ENCODE results near the gene LHX3. TPM values are rescaled to one million over a fixed set of nuclear protein-coding genes. Genes with fewer than 3 reads are reported as not detected.

The LHX3 gene
- total RNA-seq, 1 donor from 2014 or later: not detected

GRCh38 chr9:136185596-136186366 lies 19.1 kb downstream of the LHX3 start:
- peaks cover 62% of the 10 kb centered on the region for H3K27me3 Mint-ChIP-seq (ENCODE audit: low read depth)
- TF ChIP-seq, protein P1, sequence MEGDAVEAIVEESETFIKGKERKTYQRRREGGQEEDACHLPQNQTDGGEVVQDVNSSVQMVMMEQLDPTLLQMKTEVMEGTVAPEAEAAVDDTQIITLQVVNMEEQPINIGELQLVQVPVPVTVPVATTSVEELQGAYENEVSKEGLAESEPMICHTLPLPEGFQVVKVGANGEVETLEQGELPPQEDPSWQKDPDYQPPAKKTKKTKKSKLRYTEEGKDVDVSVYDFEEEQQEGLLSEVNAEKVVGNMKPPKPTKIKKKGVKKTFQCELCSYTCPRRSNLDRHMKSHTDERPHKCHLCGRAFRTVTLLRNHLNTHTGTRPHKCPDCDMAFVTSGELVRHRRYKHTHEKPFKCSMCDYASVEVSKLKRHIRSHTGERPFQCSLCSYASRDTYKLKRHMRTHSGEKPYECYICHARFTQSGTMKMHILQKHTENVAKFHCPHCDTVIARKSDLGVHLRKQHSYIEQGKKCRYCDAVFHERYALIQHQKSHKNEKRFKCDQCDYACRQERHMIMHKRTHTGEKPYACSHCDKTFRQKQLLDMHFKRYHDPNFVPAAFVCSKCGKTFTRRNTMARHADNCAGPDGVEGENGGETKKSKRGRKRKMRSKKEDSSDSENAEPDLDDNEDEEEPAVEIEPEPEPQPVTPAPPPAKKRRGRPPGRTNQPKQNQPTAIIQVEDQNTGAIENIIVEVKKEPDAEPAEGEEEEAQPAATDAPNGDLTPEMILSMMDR (IDR thresholded peaks at IDR 0.05; ENCODE audit: unreplicated experiment): no peak
- no peak overlapping the region for H3K27ac Mint-ChIP-seq
- H3K4me3 Mint-ChIP-seq: no peak overlapping the region
- no peak for DNase-seq (ENCODE audit: low spot score in 2 of 2, unreplicated experiment in 2 of 2)
- H3K9me3 Mint-ChIP-seq: no peaks in the 10 kb centered on the region
- H3K4me1 Mint-ChIP-seq: no peaks in the 10 kb centered on the region
- H3K36me3 Mint-ChIP-seq: no peaks in the 10 kb centered on the region

DNA sequence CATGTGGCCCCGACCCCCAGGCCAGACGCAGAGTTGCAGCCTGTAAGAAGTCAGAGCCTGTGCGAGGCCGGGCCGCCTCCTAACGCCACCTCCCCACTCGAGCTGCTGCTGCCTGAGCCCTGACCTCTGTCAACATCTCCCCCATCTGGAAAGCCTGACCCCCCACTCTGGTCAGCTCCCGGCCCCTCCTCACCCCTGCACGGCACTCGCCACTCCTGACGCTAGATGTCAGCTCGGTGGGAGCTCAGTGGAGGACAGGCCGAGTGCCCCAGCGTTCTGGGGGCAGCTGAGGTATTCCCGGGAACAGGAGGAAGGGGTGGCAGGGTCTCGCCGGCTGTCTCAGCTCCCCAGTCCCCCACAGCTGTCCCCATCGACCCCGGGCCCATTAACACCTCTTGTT lies 19.9 kb downstream of the LHX3 start:
- no peaks in the 10 kb centered on the region for H3K9me3 Mint-ChIP-seq
- TF ChIP-seq, protein P1 (IDR thresholded peaks at IDR 0.05; ENCODE audit: unreplicated experiment): no peak

DNA sequence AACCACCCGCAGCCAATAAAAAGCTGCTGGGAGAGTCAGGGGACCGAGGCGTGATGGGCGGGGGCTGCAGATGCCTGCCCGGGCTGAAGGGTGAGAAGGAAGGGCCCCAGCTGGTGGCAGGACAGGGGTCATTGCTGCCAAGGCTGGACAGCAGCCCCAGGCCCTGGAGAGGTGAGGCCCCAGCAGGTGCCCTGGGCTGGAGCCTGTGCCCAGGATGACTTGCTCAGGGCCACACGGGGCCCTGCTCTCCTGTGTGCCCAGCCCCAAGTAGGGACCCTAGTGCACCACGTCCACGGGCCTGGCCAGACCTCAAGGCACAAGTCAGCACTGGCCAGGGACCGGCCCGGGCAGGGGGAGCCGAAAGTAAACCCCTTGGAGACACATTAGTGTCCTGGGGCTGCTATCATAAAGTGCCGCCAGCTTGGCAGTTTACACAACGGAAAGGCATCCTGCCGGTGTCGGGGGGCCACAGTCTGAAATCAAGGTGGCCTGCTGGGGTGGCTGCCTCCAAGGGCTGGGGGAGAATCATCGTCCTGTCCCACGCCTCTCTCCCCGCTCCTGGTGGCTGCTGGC lies 22.0 kb downstream of the LHX3 start:
- no peak overlapping the region for H3K27ac Mint-ChIP-seq
- no peak overlapping the region for H3K4me3 Mint-ChIP-seq
- H3K36me3 Mint-ChIP-seq: no peaks in the 10 kb centered on the region
- no peaks in the 10 kb centered on the region for H3K4me1 Mint-ChIP-seq
- no peak for DNase-seq (ENCODE audit: low spot score in 2 of 2, unreplicated experiment in 2 of 2)
- TF ChIP-seq, protein P1 (IDR thresholded peaks at IDR 0.05; ENCODE audit: unreplicated experiment): no peak
- no peaks in the 10 kb centered on the region for H3K9me3 Mint-ChIP-seq
- peaks cover 45% of the 10 kb centered on the region for H3K27me3 Mint-ChIP-seq (ENCODE audit: low read depth)

More for the DNA sequence above, 19.9 kb downstream of the LHX3 start:
- Mint-ChIP-seq H3K36me3 (no peaks in the 10 kb centered on the region), H3K27ac (no peak overlapping the region), H3K4me3 (no peak overlapping the region), H3K27me3 (ENCODE audit: low read depth) (peaks cover 59% of the 10 kb centered on the region), H3K4me1 (no peaks in the 10 kb centered on the region)
- no peak for DNase-seq (ENCODE audit: low spot score in 2 of 2, unreplicated experiment in 2 of 2)

DNA sequence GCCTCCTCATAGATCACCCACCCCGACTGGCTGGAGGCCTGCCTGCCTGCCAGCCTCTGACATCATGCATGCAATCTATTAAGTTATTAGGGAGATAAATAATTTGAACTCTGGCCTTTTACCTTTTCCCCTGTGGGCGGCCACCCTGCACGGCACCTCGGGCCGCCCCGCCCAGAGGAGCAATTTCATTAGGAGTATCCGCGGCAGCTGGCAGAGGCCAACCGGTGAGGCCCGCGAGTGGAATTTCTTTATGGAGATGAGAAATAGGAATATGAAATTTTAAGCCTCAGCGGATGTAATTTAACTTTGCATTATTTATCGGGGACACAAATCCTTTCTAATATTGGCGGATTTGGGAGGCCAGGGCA lies 22.5 kb downstream of the LHX3 start:
- no peak for DNase-seq (ENCODE audit: low spot score in 2 of 2, unreplicated experiment in 2 of 2)
- Mint-ChIP-seq H3K27me3 (ENCODE audit: low read depth) (peaks cover 43% of the 10 kb centered on the region), H3K27ac (no peak overlapping the region), H3K36me3 (no peaks in the 10 kb centered on the region), H3K4me3 (no peak overlapping the region), H3K4me1 (peaks cover 3% of the 10 kb centered on the region), H3K9me3 (no peaks in the 10 kb centered on the region)
- TF ChIP-seq, protein P1 (IDR thresholded peaks at IDR 0.05; ENCODE audit: unreplicated experiment): no peak

DNA sequence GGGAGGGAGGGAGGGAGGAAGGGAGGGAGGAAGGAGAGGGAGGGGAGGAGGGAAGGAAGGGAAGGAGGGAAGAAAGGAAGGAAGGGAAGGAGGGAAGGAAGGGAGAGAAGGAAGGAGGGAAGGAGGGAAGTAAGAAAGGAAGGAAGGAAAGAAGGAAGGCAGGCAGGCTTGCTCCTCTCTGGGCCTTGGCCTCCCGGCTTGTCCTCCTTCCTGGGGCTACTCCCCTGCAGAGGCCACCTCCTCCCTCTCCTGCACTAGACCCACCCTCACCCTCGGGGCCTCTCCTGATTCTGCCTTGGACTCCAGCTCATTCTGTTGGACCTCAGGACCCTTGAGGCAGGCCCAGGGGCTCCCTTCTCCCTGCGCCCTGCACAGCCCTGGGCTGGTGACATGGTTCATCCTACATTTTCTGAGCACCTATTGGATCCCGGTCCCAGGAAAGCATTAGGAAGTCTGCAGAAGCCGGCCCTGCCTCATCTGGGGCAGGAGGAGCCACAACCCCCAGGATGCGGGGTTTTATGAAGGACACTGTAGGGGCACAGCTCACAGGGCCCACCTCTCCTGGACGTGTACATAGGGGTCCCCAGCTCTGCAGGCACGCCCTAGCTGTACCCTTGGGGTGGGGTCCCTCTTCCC lies 23.0 kb downstream of the LHX3 start:
- Mint-ChIP-seq H3K27me3 (ENCODE audit: low read depth) (peaks cover 39% of the 10 kb centered on the region), H3K4me3 (no peak overlapping the region), H3K27ac (no peak overlapping the region), H3K36me3 (no peaks in the 10 kb centered on the region), H3K4me1 (peaks cover 3% of the 10 kb centered on the region), H3K9me3 (no peaks in the 10 kb centered on the region)
- TF ChIP-seq, protein P1 (IDR thresholded peaks at IDR 0.05; ENCODE audit: unreplicated experiment): no peak
- DNase-seq (ENCODE audit: low spot score in 2 of 2, unreplicated experiment in 2 of 2): no peak
